Measurements from ENCODE around the gene CLEC4D.
"Not testable (repeated sequence)": the region's sequence is repeated elsewhere in the genome, so short reads cannot be mapped to it uniquely, and the experiment has no call there.

Gene CLEC4D

DNA sequence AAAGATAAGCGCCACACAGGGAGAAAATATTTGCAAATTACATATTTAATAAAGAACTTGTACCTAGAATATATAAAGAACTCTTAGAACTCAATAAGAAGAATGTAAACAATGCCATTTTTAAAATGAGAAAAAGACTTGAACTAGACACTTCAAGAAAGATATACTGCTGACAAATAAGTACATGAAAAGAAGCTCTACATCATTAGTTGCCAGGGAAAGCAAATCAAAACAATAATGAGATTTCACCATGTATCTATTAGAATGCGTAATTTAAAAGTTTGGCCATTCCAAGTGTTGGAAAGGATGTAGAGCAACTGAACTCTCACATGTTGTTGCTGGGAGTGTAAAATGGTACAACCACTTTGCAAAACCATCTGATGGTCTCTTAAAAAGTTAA lies 34.3 kb downstream of the CLEC4D start:
- Histone ChIP-seq H3K27me3 (ENCODE audit: insufficient read depth, low read length) (no peaks in the 10 kb centered on the region), H3K4me1 (ENCODE audit: insufficient read depth, low read length) (no peaks in the 10 kb centered on the region), H3K9me3 (ENCODE audit: low read length) (no peaks in the 10 kb centered on the region), H3K36me3 (ENCODE audit: insufficient read depth, low read length) (no peaks in the 10 kb centered on the region), H3K4me3 (ENCODE audit: low read length) (no peak overlapping the region), H2AFZ (ENCODE audit: low read depth, low read length) (no peak overlapping the region)

DNA sequence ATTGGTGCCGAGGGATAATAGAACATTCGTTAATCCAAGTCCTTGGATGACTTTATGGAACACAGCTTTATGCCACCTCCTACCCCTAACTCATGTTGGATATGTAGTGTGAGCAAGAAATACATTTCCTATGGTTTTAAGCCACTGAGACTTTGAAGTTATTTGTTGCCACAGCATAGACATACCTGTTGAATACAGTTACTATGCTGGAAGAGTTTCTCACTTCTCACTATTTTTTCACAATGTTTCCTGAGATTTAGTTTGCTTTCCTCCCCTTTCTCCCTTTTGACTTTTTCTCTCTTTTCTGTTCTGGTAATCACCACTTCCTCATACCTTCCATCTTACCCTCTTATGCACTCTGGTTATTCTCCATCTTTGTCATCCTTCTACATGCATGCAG lies 34.9 kb downstream of the CLEC4D start:
- H3K9me3 ChIP-seq (ENCODE audit: low read length) = no peaks in the 10 kb centered on the region
- no peak overlapping the region for H3K4me3 ChIP-seq (ENCODE audit: low read length)
- no peaks in the 10 kb centered on the region for H3K4me1 ChIP-seq (ENCODE audit: insufficient read depth, low read length)
- no peak overlapping the region for H2AFZ ChIP-seq (ENCODE audit: low read depth, low read length)
- H3K27me3 ChIP-seq (ENCODE audit: insufficient read depth, low read length) = no peaks in the 10 kb centered on the region
- H3K36me3 ChIP-seq (ENCODE audit: insufficient read depth, low read length) = no peaks in the 10 kb centered on the region

DNA sequence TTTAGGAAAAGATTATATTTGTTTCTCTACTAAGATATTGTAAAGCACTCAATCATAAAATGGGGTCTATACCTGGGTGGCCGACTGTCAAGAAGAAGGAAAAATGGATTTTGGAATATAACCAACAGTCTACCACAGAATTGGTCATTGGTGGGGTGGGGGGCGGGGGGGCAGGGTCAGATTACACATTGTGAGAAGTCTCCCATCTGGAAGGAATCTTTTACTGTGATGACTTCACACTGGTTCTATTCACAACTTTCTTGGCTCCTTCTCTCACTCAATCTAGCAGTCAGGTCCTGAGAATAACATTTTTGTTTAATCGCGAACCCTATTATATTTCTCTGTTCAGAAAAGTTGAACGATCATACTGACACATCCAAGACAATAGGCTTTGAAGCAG lies 36.1 kb downstream of the CLEC4D start:
- Histone ChIP-seq H3K9me3 (ENCODE audit: low read length) (no peaks in the 10 kb centered on the region), H3K4me1 (ENCODE audit: insufficient read depth, low read length) (no peaks in the 10 kb centered on the region), H3K27me3 (ENCODE audit: insufficient read depth, low read length) (no peaks in the 10 kb centered on the region), H3K4me3 (ENCODE audit: low read length) (no peak overlapping the region), H3K36me3 (ENCODE audit: insufficient read depth, low read length) (no peaks in the 10 kb centered on the region), H2AFZ (ENCODE audit: low read depth, low read length) (no peak overlapping the region)

DNA sequence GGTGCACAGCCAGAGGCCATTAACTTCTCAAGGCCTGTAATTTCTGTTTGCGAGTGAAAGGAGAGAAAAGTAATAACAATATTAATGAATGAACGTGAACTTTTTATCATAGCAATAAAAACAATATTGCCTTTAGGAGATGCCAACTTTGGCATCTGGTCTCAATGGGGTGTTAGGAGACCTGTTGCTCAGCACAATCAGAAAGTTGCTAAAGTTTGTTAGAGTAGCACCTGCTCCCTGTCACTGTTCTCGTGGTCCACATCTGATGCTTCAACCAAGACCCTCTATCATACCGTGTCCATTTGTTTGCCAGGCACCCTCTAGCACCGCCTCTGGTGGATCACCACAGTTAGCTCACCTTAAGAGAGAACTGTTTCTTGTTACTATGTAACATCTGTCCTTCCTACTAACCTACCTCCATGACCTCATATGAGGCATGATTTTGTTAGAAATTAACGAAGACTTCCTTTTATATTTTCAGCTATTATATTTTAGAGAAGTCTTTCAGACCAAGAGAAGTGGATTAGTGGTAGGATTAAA lies 39.9 kb downstream of the CLEC4D start:
- Histone ChIP-seq H3K27me3 (ENCODE audit: insufficient read depth, low read length) (no peaks in the 10 kb centered on the region), H3K9me3 (ENCODE audit: low read length) (no peaks in the 10 kb centered on the region), H3K4me3 (ENCODE audit: low read length) (no peak overlapping the region), H3K4me1 (ENCODE audit: insufficient read depth, low read length) (no peaks in the 10 kb centered on the region), H2AFZ (ENCODE audit: low read depth, low read length) (no peak overlapping the region), H3K36me3 (ENCODE audit: insufficient read depth, low read length) (no peaks in the 10 kb centered on the region)

DNA sequence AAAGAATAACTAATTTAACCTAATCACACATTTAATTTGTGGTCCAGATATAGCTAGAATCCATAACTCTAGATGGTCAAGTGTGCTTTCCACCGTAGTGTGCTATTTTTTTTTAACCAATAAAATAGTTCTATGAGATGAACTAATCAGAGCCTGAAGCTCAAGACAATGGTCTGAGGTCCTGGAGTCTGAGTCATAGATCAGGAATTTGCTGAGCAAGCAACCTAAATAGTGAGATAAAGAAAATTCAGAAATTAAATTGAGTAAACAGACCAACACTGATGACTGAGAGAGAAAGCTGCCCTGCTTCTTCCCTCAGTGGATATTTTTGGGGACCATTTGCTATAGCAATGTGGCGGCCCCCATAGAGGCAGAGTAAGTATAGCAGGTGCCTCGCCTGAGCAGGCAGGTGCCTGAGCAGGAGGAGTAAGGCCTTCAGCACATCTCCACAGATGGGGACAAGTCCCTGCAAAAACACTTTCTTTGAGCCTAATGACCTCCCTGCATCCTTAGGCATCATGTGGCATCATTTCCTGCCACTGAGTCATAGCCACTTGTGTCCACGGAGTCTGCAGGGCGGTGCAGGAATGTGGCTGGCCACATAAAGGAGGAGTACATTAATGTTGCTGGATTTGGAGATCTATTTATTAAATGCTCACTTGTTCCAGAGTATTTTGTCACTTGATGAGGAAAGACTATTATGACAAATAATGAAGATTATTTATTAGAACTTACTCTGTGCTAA lies 41.3 kb downstream of the CLEC4D start:
- H3K36me3 ChIP-seq (ENCODE audit: insufficient read depth, low read length) = no peaks in the 10 kb centered on the region
- no peaks in the 10 kb centered on the region for H3K9me3 ChIP-seq (ENCODE audit: low read length)
- H3K4me3 ChIP-seq (ENCODE audit: low read length) = no peak overlapping the region
- no peak overlapping the region for H2AFZ ChIP-seq (ENCODE audit: low read depth, low read length)
- no peaks in the 10 kb centered on the region for H3K27me3 ChIP-seq (ENCODE audit: insufficient read depth, low read length)
- no peaks in the 10 kb centered on the region for H3K4me1 ChIP-seq (ENCODE audit: insufficient read depth, low read length)

DNA sequence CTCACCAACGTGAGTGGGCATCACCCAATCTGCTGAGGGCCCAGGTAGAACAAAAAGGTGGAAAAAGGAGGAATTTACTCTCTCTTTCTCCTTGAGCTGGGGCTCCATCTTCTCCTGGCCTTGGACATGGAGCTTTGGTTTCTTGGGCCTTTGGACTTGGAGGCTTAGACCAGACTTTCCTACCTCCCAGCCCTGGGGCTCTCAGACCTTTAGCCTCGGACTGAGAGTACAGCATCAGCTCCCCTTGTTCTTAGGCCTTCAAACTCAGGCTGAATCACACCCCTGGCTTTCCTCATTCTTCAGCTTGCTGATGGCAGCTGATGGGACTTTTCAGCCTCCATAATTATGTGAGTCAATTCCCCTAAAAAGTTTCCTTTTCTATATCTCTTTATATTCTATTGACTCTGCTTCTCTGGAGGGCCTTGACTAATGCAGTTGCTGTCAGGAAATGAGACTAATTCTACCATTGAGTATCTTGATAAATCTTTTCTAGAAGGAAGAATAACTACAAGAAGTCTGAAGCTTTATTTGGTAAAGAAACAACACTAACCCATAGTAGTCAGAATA lies 43.3 kb downstream of the CLEC4D start:
- H3K9me3 ChIP-seq (ENCODE audit: low read length) = no peaks in the 10 kb centered on the region
- no peaks in the 10 kb centered on the region for H3K4me1 ChIP-seq (ENCODE audit: insufficient read depth, low read length)
- H3K4me3 ChIP-seq (ENCODE audit: low read length) = no peak overlapping the region
- H3K27me3 ChIP-seq (ENCODE audit: insufficient read depth, low read length) = no peaks in the 10 kb centered on the region
- no peaks in the 10 kb centered on the region for H3K36me3 ChIP-seq (ENCODE audit: insufficient read depth, low read length)
- H2AFZ ChIP-seq (ENCODE audit: low read depth, low read length) = no peak overlapping the region

DNA sequence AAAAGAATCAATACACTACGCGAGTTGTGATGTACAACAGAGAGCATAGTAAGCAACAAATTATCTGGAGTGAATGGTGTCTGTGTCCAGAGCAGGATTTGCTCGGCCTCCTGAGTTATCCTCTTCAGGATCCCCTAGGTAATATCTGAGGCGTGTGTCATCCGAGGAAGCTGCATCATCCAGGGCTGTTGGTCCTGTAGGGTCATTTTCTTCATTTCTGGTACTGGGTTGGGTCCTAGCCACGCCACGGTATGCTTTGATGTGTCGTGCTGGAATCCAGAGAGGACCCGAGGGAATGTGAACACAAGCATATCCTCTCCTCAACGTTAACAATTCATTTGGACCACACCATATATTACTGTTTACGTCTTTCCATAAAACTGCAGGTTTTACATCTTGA lies 46.4 kb downstream of the CLEC4D start:
- no peak overlapping the region for H3K4me3 ChIP-seq (ENCODE audit: low read length)
- H3K4me1 ChIP-seq (ENCODE audit: insufficient read depth, low read length) = no peaks in the 10 kb centered on the region
- no peaks in the 10 kb centered on the region for H3K9me3 ChIP-seq (ENCODE audit: low read length)
- H2AFZ ChIP-seq (ENCODE audit: low read depth, low read length) = no peak overlapping the region
- H3K27me3 ChIP-seq (ENCODE audit: insufficient read depth, low read length) = no peaks in the 10 kb centered on the region
- no peaks in the 10 kb centered on the region for H3K36me3 ChIP-seq (ENCODE audit: insufficient read depth, low read length)

DNA sequence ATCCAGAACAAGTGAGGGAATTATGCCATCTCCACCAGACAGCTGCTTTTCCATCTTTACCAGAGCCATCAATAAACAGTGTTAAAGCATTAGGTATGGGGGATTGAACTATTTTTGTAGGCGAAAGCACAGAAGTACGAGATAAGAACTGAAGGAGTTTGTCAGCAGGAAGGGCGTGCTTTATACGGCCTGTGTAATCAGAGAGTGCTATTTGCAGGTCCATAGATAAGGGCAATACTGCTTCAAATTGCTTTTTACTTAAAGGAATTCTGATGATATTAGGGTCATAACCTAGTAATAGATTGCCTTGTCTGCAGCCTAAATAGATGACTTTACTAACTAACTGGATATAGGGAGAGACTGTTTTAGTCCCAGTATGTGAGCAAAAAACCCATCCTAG lies 47.7 kb downstream of the CLEC4D start:
- Histone ChIP-seq H3K9me3 (ENCODE audit: low read length) (no peaks in the 10 kb centered on the region), H3K4me1 (ENCODE audit: insufficient read depth, low read length) (no peaks in the 10 kb centered on the region), H3K27me3 (ENCODE audit: insufficient read depth, low read length) (no peaks in the 10 kb centered on the region), H3K4me3 (ENCODE audit: low read length) (no peak overlapping the region), H3K36me3 (ENCODE audit: insufficient read depth, low read length) (no peaks in the 10 kb centered on the region), H2AFZ (ENCODE audit: low read depth, low read length) (no peak overlapping the region)

DNA sequence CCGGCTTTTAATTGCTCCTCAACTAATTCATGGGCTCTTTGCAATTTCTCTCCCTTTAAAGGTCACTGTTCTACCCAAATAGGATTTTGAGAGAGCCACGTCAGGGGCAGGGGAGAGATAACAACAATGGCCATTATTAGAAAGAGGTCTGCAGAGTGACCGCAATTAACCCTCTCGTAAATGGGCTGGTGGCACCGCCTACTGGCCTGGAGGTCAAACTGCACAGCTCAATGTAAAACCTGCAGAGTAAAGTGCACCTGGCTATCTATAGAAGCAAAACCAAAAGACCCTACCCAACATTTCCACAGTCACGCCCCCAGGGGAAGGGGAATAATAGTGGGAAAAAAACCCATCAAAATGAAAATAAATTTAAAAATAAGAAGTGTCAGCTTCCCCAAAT lies 49.0 kb downstream of the CLEC4D start:
- Histone ChIP-seq H3K9me3 (ENCODE audit: low read length) (no peaks in the 10 kb centered on the region), H3K27me3 (ENCODE audit: insufficient read depth, low read length) (no peaks in the 10 kb centered on the region), H3K4me1 (ENCODE audit: insufficient read depth, low read length) (no peaks in the 10 kb centered on the region), H3K4me3 (ENCODE audit: low read length) (no peak overlapping the region), H2AFZ (ENCODE audit: low read depth, low read length) (no peak overlapping the region), H3K36me3 (ENCODE audit: insufficient read depth, low read length) (no peaks in the 10 kb centered on the region)

DNA sequence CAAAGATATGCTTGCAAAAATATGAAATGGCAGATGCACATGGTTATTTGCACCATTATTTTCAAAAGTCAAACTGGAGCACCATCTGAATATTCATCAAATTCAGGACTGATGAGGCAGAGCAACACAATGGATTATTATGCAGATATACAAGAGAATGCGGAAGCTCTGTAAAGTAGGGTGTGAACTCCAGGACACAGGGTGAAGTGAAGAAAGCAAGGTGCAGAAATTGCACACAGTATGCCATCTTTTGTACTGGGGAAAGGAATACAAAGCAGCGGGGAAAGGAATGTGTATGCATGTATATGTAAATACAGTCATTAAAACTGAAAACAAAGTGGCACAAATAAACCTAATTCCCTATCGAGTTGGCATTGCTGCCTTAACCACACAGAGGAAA lies 50.1 kb downstream of the CLEC4D start:
- Histone ChIP-seq H3K4me1 (ENCODE audit: insufficient read depth, low read length) (no peaks in the 10 kb centered on the region), H3K9me3 (ENCODE audit: low read length) (no peaks in the 10 kb centered on the region), H3K27me3 (ENCODE audit: insufficient read depth, low read length) (no peaks in the 10 kb centered on the region), H3K4me3 (ENCODE audit: low read length) (no peak overlapping the region), H2AFZ (ENCODE audit: low read depth, low read length) (no peak overlapping the region), H3K36me3 (ENCODE audit: insufficient read depth, low read length) (no peaks in the 10 kb centered on the region)

DNA sequence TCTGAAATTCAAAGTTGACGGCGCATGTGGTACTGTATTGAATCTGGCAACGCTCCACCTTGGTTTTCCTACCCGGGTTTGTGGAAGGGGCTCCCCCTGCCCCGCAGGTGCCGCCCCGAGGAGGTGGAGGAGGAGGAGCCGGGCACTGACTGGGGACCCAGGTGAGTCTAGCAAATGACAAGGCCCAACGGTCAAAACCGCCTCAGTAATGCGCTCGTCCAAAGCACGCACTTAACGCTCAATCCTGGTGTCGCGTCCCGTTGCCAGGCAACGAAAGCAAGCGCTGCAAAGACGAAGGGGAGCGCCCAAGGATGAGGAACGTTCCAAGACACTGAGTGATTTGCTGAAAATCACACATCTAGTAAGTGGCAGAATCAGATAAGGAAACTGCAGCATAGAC lies 51.4 kb downstream of the CLEC4D start:
- Histone ChIP-seq H3K4me1 (ENCODE audit: insufficient read depth, low read length) (no peaks in the 10 kb centered on the region), H3K4me3 (ENCODE audit: low read length) (no peak overlapping the region), H3K27me3 (ENCODE audit: insufficient read depth, low read length) (no peaks in the 10 kb centered on the region), H3K9me3 (ENCODE audit: low read length) (no peaks in the 10 kb centered on the region), H3K36me3 (ENCODE audit: insufficient read depth, low read length) (no peaks in the 10 kb centered on the region), H2AFZ (ENCODE audit: low read depth, low read length) (no peak overlapping the region)

DNA sequence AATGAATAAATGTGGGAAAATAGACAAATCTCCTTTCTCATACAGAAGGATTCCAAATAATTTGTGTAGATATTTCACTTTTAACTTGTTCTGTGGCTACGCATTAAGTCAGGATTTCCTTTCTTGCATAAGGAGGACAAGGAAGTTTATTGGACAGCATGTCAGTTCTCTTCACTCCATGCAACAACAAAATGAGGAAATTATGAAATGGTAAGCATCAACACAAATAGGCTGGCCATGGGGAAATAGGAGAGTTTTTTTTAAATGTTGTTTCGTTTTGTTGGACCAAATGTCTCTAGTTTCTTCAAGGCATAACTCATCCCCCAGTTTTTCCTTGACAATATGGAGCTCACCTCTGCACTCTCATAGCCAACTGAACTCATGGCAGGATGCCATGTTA lies 52.7 kb downstream of the CLEC4D start:
- H3K4me3 ChIP-seq (ENCODE audit: low read length); H3K4me1 ChIP-seq (ENCODE audit: insufficient read depth, low read length); H3K9me3 ChIP-seq (ENCODE audit: low read length); H2AFZ ChIP-seq (ENCODE audit: low read depth, low read length); H3K27me3 ChIP-seq (ENCODE audit: insufficient read depth, low read length); H3K36me3 ChIP-seq (ENCODE audit: insufficient read depth, low read length): not testable (repeated sequence)

DNA sequence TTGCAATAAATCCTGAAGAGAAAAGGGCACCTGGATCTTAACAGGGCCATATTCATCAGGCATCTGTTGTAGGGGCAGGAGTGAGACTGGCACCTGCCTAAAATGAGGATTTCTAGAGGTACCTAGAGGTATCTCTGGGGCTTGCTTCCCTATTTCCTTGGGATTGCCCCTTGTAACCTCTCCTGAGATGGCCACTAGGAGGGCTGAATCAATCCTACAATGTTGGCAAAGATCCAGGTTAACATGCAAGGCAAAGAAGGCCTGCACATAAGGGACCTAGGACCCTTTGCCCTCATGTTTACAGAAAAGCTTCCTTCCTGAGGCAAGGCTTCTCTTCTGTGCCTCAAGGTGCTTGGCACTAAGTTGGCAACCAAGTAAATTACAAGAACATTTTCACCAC lies 53.2 kb downstream of the CLEC4D start:
- Histone ChIP-seq H3K4me1 (ENCODE audit: insufficient read depth, low read length) (no peaks in the 10 kb centered on the region), H2AFZ (ENCODE audit: low read depth, low read length) (no peak overlapping the region), H3K36me3 (ENCODE audit: insufficient read depth, low read length) (no peaks in the 10 kb centered on the region), H3K9me3 (ENCODE audit: low read length) (no peaks in the 10 kb centered on the region), H3K4me3 (ENCODE audit: low read length) (no peak overlapping the region), H3K27me3 (ENCODE audit: insufficient read depth, low read length) (no peaks in the 10 kb centered on the region)

Measured in neuron (in vitro differentiated cells).